ENCODE results near the gene TDG. TPM values are rescaled to one million over a fixed set of nuclear protein-coding genes. Genes with fewer than 3 reads are reported as not detected.
"Not testable (repeated sequence)": the region's sequence is repeated elsewhere in the genome, so short reads cannot be mapped to it uniquely, and the experiment has no call there.

The TDG gene
- total RNA-seq, 1 experiment from 2014 or later: 31.6 TPM

DNA sequence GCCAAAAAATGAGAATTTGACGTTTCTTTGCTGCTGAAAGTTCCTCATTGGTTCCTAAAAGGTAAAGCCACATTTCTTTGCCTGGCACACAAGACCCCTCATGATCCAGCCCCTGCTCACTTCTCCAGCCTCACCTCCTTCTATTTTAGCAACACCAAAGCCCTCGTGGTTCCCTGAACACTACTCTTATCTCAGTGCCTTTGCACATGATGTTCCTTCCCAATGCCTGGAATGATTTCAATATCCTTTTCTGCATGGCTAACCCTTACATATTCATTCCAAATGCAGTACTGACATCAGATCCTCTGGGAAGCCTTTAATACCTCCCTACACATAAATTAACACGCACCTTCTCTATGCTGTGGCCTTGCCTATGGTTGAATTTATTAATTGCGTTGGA, 44.4 kb downstream of the TDG start:
- intact Hi-C loops (cut with micrococcal nuclease): no loop called here
- Mint-ChIP-seq H3K4me3 (ENCODE audit: unreplicated experiment) (no peak overlapping the region), H3K27ac (ENCODE audit: low read depth, unreplicated experiment) (no peak overlapping the region), H3K9me3 (ENCODE audit: unreplicated experiment) (no peaks in the 10 kb centered on the region), H3K36me3 (ENCODE audit: insufficient read depth, unreplicated experiment) (no peaks in the 10 kb centered on the region), H3K4me1 (ENCODE audit: insufficient read depth, unreplicated experiment) (peaks cover 25% of the 10 kb centered on the region), H3K27me3 (ENCODE audit: insufficient read depth, unreplicated experiment) (no peaks in the 10 kb centered on the region)
- BruUV-seq (replicated peaks): no TSS peak
- CTCF ChIA-PET: interaction anchor here (1.1 kb wide), 1 partner anchor 14 kb away, joined by 4 read pairs; no protein-coding TSS in a partner anchor
- TF ChIP-seq, protein P1, sequence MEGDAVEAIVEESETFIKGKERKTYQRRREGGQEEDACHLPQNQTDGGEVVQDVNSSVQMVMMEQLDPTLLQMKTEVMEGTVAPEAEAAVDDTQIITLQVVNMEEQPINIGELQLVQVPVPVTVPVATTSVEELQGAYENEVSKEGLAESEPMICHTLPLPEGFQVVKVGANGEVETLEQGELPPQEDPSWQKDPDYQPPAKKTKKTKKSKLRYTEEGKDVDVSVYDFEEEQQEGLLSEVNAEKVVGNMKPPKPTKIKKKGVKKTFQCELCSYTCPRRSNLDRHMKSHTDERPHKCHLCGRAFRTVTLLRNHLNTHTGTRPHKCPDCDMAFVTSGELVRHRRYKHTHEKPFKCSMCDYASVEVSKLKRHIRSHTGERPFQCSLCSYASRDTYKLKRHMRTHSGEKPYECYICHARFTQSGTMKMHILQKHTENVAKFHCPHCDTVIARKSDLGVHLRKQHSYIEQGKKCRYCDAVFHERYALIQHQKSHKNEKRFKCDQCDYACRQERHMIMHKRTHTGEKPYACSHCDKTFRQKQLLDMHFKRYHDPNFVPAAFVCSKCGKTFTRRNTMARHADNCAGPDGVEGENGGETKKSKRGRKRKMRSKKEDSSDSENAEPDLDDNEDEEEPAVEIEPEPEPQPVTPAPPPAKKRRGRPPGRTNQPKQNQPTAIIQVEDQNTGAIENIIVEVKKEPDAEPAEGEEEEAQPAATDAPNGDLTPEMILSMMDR (IDR thresholded peaks at IDR 0.05; ENCODE audit: unreplicated experiment): no peak
- POLR2A ChIA-PET: interaction anchor here (1.4 to 1.5 kb wide), 3 partner anchors 14 to 54 kb away, joined by 3 to 10 read pairs (median 4); partner anchors contain the start of genes HCFC2 and TDG
- no peak for DNase-seq (ENCODE audit: unreplicated experiment)

DNA sequence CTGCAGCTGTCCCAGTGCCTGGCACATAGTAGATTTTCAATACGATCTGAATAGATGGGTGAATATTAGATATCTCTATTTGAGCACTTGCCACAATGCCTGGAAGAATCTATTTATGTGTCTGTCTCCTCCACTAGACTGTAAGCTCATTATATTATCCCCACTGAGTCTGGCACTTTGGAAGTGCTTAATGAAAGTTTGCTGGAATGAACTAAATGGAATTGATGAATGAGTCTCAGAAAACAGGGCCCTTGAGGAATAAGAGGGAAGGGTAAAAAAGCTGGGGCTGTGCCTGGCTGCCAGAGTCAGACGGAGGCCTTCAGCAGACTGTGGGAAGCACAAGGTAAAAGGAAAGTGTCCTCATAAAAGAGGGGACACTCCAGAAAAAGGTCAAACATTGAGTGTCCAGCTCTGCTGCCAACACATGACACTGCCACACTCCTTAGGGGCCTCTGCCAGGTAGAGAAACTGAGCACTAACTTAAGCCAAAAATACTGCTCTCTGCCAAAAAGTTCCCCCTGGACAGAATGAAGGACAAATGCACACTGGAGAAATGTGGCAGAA, 45.0 kb downstream of the TDG start:
- TSS peak; percentile 89 for BruUV-seq (replicated peaks)
- Mint-ChIP-seq H3K9me3 (ENCODE audit: unreplicated experiment) (no peaks in the 10 kb centered on the region), H3K27me3 (ENCODE audit: insufficient read depth, unreplicated experiment) (no peaks in the 10 kb centered on the region), H3K27ac (ENCODE audit: low read depth, unreplicated experiment) (peak overlapping the region; percentile 85), H3K4me3 (ENCODE audit: unreplicated experiment) (no peak overlapping the region), H3K36me3 (ENCODE audit: insufficient read depth, unreplicated experiment) (no peaks in the 10 kb centered on the region), H3K4me1 (ENCODE audit: insufficient read depth, unreplicated experiment) (peaks cover 25% of the 10 kb centered on the region)
- POLR2A ChIA-PET: interaction anchor here (0.6 to 1.5 kb wide), 5 partner anchors 9 to 81 kb away, joined by 3 to 10 read pairs (median 4); partner anchors contain the start of genes HCFC2, HSP90B1 and TDG
- CTCF ChIA-PET: interaction anchor here (0.6 to 1.1 kb wide), 2 partner anchors 15 to 318 kb away, joined by 3 to 4 read pairs; no protein-coding TSS in a partner anchor
- TF ChIP-seq, protein P1 (IDR thresholded peaks at IDR 0.05; ENCODE audit: unreplicated experiment): no peak
- no peak for DNase-seq (ENCODE audit: unreplicated experiment)
- intact Hi-C loops (cut with micrococcal nuclease): no loop called here

DNA sequence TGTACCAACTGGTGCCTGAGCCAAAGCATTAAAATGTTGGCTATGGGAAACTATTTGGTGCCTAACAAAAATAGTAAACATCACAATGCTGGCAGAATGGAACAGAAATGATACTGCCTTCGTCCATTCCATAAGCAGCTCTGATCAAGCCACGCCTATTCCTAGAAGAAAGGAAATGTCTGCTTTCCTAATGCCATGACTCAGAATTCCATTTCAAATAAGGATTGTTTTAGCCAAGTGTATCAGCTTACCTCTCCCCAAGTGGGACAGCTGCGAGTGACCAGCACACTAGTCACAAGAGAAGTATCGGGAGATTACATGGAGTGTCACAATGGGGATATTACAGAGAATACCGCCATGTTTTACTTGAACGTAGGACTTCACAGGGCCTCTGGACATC, 45.6 kb downstream of the TDG start:
- Mint-ChIP-seq H3K9me3 (ENCODE audit: unreplicated experiment) (no peaks in the 10 kb centered on the region), H3K27ac (ENCODE audit: low read depth, unreplicated experiment) (peak overlapping the region; percentile 85), H3K4me1 (ENCODE audit: insufficient read depth, unreplicated experiment) (peaks cover 25% of the 10 kb centered on the region), H3K4me3 (ENCODE audit: unreplicated experiment) (peak overlapping the region; percentile 9), H3K36me3 (ENCODE audit: insufficient read depth, unreplicated experiment) (no peaks in the 10 kb centered on the region), H3K27me3 (ENCODE audit: insufficient read depth, unreplicated experiment) (no peaks in the 10 kb centered on the region)
- peak; percentile 95 for DNase-seq (ENCODE audit: unreplicated experiment)
- ChIA-PET CTCF (interaction anchor here (0.6 to 1.1 kb wide), 2 partner anchors 15 to 317 kb away, joined by 3 to 4 read pairs; no protein-coding TSS in a partner anchor), POLR2A (interaction anchor here (0.6 to 1.5 kb wide), 5 partner anchors 9 to 81 kb away, joined by 3 to 10 read pairs (median 4); partner anchors contain the start of genes HCFC2, HSP90B1 and TDG)
- intact Hi-C loops (cut with micrococcal nuclease): no loop called here
- TF ChIP-seq, protein P1 (IDR thresholded peaks at IDR 0.05; ENCODE audit: unreplicated experiment): no peak
- no TSS peak for BruUV-seq (replicated peaks)

DNA sequence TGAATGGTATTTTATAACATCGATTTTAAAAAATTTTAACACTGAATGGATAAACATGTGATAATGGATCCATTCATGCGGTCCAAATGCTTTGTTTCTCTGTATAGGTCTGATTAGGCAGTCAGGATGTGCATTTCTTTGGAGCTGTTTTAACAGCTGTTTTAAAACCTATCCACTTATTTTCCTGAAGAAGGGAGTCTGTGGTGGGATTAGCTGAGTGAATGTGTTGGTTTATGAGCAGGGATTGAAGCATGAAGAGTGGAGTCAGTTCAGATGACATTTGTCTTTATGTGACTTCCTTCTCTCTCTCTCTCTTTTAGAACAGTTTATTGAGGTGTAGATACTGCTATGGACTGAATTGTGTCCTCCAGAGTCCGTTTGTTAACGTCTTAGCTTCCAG, 46.7 kb downstream of the TDG start:
- Mint-ChIP-seq H3K4me3 (ENCODE audit: unreplicated experiment) (no peak overlapping the region), H3K9me3 (ENCODE audit: unreplicated experiment) (no peaks in the 10 kb centered on the region), H3K4me1 (ENCODE audit: insufficient read depth, unreplicated experiment) (peaks cover 15% of the 10 kb centered on the region), H3K27ac (ENCODE audit: low read depth, unreplicated experiment) (no peak overlapping the region), H3K27me3 (ENCODE audit: insufficient read depth, unreplicated experiment) (no peaks in the 10 kb centered on the region), H3K36me3 (ENCODE audit: insufficient read depth, unreplicated experiment) (no peaks in the 10 kb centered on the region)
- intact Hi-C loops (cut with micrococcal nuclease): no loop called here
- DNase-seq (ENCODE audit: unreplicated experiment): no peak
- BruUV-seq (replicated peaks): no TSS peak
- POLR2A ChIA-PET: interaction anchor here (0.5 to 1.0 kb wide), 2 partner anchors 52 to 262 kb away, joined by 3 read pairs; partner anchors contain the start of gene HCFC2
- CTCF ChIA-PET: interaction anchor here (1.7 kb wide), 1 partner anchor 97 kb away, joined by 6 read pairs; no protein-coding TSS in a partner anchor
- TF ChIP-seq, protein P1 (IDR thresholded peaks at IDR 0.05; ENCODE audit: unreplicated experiment): no peak

DNA sequence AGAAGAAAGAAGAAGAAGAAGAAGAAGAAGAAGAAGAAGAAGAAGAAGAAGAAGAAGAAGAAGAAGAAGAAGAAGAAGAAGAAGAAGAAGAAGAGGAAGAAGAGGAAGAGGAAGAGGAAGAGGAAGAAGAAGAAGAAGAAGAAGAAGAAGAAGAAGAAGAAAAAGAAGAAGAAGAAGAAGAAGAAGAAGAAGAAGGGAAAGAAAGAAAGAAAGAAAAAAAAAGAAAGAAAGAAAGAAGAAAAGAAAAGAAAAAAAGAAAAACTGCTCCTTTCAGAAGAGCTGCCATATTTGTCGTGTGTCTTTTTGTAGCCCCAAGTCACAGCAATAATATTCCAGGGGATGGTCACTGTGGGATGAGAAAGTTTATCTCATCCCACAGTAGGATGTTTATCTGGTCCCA, 56.2 kb downstream of the TDG start:
- H3K4me1 Mint-ChIP-seq (ENCODE audit: insufficient read depth, unreplicated experiment); H3K36me3 Mint-ChIP-seq (ENCODE audit: insufficient read depth, unreplicated experiment); POLR2A ChIA-PET; intact Hi-C loops (cut with micrococcal nuclease); H3K4me3 Mint-ChIP-seq (ENCODE audit: unreplicated experiment); DNase-seq (ENCODE audit: unreplicated experiment); BruUV-seq (replicated peaks); CTCF ChIA-PET; H3K27ac Mint-ChIP-seq (ENCODE audit: low read depth, unreplicated experiment); H3K9me3 Mint-ChIP-seq (ENCODE audit: unreplicated experiment): not testable (repeated sequence)
- H3K27me3 Mint-ChIP-seq (ENCODE audit: insufficient read depth, unreplicated experiment): peaks cover 20% of the 10 kb centered on the region
